A673 (cell line): ENCODE data around the gene FAM13A.

ENCODE experiments used
- EZH2 ChIP-seq: fragments of 200-600 bp; sonication (generic); IDR thresholded peaks from 2 replicates; pipeline ENCODE4 v1.6.1; 2017; ENCODE audit warnings: borderline replicate concordance, low read depth, mild to moderate bottlenecking, mixed read lengths, antibody characterized with exemption, low read length; ENCODE audit not compliant: poor library complexity, severe bottlenecking
- TF ChIP-seq, protein P1 (sequence below): fragments of 300-800, 200-600 bp; sonication (generic); conservative IDR thresholded peaks from 2 replicates; pipeline ENCODE4 v1.5.1; 2017; ENCODE audit warnings: low read depth, mild to moderate bottlenecking, antibody characterized with exemption, low read length, moderate library complexity, mixed read lengths

DNA sequence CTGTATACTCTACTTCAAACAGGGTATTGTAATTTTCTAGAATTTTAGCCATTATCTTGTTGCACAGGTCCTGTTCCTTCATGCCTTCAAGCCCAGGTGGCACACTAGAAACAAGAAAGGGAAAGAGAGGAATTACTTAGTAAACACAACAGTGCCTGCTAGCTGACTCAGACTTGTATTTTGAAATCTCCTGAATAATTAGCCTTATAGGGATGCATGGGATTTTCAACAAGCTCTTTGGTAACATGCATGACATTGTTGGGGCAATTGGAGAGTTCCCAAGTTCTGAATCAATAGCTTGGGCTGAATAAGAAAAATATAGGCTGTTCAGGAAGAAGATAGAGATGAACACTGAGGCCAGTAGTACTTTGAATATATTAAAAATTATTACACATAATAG lies 118.8 kb downstream of the FAM13A start:
- TF ChIP-seq, protein P1, sequence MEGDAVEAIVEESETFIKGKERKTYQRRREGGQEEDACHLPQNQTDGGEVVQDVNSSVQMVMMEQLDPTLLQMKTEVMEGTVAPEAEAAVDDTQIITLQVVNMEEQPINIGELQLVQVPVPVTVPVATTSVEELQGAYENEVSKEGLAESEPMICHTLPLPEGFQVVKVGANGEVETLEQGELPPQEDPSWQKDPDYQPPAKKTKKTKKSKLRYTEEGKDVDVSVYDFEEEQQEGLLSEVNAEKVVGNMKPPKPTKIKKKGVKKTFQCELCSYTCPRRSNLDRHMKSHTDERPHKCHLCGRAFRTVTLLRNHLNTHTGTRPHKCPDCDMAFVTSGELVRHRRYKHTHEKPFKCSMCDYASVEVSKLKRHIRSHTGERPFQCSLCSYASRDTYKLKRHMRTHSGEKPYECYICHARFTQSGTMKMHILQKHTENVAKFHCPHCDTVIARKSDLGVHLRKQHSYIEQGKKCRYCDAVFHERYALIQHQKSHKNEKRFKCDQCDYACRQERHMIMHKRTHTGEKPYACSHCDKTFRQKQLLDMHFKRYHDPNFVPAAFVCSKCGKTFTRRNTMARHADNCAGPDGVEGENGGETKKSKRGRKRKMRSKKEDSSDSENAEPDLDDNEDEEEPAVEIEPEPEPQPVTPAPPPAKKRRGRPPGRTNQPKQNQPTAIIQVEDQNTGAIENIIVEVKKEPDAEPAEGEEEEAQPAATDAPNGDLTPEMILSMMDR: no peak
- no peak for TF ChIP-seq EZH2
